ENCODE measurements around the gene LRP5.
"Not testable (repeated sequence)": the region's sequence is repeated elsewhere in the genome, so short reads cannot be mapped to it uniquely, and the experiment has no call there.

LRP5 gene

DNA sequence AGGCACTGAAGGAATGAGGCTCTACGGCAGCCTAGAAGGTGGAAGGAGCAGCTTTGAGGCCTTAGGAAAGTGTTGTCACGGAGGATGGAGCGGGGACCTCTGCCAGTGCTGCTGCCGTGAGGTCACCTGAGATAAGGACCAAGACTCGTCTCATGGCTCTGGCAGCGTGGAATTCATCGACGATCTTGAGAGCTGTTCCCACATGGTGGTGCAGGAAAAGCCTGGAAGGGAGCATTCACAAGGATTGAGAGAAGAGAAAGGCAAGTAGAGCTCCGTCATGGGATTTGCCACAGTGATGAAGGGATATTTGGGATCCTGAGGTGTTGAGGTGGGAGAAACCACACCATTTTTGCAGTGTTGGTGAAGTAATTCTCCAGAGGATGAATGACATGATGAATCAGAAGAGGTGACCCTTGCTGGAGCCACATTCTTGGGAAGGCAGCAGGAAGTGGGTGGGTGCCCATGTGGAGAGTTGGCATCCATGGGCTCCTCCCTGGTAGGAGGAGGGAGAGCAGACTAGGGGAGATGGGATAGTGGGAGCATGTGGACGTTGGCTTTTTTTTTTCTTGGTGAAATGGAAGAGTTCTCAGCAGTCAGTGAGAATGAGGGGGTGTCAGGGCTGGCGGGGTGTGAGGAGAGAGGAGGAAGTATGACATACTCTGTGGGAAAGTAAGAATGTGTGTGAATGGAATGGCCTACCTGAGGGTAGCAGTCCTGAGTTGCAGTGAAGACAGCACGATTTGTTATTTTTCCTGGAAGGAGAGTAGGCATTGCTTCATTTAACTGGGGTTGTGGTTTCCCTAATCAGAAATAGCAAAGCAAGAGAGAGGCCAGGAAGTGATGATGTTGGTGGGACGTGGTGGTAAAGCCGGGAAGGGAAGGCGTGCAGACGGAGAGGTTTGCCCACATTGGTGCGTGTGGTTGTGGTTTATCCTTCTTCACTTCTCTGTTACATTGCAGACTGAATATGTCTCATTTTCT lies 159.3 kb downstream of the LRP5 start:
- no peak for DNase-seq

DNA sequence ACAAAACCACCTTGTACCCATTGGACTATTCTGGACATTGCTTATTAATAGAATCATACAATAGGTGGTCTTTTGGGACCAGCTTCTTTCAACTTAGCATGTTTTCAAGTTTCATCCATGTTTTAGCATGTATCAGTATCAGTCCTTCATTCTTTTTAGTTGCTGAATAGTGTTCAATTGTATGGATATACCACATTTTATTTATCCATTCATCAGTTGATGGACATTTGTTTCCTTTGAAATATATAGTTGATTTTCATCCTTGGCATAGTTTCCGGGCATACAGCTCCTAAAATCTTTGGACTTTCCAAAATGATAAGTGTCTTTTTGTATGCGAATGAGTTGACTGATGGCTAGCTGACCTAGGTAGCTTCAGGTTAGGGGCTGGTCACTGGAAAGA lies 160.4 kb downstream of the LRP5 start:
- no peak for DNase-seq

DNA sequence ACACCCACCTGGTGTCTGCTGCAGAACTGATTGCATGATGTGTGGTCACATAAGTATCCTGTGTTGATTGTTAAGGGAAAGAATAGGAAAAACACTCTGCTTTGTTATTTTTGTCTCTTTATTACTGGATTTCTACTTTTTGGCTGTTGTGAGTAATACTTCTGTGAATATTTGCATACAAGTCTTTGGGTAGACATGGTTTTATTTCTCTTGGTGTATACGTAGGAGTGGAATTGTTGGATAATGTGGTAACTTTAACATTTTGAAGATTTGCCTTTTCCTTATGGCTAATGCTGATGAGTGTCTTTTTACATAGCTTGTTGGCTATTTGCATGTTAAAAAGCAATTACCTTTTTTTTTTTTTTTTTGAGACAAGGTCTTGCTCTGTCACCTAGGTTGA lies 161.3 kb downstream of the LRP5 start:
- DNase-seq: no peak

DNA sequence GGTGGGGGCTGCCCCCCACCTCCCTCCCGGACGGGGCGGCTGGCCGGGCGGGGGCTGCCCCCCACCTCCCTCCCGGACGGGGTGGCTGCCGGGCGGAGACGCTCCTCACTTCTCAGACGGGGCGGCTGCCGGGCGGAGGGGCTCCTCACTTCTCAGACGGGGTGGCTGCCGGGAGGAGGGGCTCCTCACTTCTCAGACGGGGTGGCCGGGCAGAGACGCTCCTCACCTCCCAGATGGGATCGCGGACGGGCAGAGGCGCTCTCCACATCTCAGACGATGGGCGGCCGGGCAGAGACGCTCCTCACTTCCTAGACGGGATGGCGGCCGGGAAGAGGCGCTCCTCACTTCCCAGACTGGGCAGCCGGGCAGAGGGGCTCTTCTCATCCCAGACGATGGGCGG lies 163.2 kb downstream of the LRP5 start:
- DNase-seq: not testable (repeated sequence)

DNA sequence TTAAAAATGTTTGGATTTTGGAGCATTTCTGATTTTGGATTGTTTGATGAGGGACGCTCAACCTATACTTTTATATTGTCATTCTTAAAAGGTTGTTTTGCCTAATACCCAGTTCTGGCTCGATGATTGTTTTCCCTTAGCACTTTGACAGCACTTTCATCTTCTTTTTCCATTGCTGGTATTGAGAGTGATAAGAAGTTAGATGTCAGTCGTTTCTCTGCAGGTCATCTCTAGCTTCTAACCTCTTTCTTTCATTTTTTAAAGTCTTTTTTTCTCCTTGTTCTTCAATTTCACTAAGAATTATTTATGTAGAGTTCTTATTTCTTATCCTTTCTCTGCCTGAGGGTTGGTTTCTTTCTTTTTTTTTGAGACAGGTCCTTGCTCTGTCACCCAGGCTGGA lies 167.0 kb downstream of the LRP5 start:
- no peak for DNase-seq

DNA sequence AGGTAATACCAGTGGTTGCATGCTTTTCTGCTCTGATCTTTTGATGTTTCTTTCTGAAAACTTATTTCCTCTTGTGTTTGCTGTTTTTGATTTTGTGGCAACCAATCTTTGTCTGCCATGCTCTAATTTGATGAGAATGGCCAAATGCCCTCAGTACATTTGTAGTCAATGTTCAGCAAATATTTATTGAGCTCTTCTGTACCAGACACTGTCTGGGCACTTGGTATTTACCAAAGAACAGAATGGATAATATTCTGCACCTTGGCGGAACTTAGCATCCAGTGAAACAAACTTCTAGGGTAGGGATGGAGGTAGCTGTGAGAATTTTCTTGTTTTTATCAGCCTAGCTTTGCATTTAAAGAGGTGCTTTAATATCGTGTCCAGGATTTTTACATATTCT lies 167.8 kb downstream of the LRP5 start:
- no peak for DNase-seq

DNA sequence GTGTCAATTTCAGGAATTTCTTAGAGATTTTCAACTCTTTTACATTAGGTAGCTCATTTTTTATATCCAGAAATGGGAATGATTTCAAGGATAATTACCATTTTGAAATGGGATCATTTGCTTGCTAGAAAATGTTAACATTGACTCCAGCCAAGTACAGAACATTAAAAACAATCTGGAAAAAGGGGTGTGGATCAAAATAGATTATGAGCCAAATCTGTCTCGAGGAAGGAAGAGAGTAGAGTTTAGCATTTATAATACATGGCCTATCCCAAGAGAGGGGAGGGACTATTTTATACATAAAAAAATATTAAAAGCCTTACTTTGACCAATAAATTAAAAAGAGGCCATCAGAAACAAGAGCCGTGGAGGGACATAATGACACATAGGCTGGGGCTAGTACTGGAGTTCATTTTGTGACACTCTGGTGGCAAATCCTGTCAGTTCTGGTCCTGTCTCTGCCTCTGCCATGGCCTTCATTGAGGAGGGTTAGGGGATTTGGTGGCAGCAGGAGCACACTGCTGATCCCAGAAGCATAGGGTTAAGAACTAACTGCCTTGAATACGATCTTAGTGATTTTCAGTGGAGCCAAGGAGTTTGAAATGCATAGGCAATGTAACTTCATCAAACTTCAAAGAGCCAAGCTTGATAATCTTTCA lies 168.6 kb downstream of the LRP5 start:
- DNase-seq: no peak

DNA sequence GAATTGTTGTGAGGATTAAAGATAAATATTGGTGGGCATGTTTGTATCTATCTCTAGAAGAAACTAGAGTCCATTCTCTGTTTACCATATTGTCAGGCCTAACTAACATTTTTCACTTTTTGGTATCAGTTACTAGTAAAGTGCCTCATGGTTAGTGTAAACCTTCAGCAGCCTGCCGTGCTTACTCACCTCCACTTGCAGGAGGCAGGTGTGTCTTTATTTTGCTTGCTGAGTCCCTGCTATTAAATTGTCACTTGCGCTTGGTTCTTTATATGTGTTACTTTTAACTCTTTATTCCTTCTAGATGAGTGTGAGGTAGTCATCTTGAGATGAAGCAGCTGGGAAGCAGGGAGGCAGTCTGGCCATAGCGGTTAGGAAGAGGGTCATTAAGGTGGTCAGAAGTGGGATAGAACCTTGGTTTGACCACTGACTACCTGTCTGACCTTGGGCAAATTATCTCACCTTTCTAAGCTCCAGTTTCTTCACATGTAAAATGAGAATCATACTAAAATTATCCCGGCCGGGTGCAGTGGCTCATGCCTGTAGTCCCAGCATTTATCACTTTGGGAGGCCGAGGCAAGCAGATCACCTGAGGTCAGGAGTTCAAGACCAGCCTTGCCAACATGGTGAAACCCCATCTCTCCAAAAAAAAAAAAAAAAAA lies 169.3 kb downstream of the LRP5 start:
- no peak for DNase-seq

DNA sequence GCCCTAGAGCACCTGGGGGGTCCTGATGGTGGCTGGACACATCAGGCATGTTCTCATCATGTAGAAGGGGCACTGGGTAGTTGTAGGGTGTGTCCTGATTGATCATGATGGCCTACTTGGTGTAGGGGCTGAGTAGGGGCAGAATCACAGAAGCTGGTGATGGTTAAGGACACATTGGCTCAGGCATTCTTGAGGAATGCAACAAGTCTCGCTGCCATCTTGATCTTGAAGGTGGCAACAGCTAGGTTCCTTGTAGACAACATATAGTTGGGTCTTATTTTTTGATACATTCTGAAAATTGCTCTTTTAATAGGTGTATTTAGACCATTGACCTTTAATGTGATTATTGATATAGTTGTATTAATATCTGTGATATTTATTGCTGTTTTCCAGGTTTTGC lies 176.2 kb downstream of the LRP5 start:
- DNase-seq: no peak

DNA sequence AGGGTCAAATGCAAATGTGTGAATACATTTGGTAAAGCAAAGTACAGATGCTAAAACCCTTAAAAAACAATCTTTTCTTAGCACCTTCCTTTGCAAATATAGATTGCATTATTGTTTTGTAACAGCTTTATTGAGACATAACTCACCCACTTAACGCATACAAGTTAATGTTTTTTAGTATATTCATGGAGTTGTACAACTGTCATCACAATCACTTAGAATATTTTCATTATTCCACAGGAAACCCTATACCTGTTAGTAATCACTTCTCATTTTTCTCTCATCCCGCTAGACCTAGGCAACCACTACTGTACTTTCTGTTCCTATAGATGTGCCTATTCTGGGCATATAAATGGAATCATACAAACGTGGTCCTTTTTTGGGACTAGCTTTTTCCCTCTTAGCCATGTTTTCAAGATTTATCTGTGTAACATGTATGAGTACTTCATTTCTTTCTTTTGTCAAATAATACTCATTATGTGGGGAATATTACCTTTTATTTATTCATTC lies 182.9 kb downstream of the LRP5 start:
- no peak for DNase-seq

DNA sequence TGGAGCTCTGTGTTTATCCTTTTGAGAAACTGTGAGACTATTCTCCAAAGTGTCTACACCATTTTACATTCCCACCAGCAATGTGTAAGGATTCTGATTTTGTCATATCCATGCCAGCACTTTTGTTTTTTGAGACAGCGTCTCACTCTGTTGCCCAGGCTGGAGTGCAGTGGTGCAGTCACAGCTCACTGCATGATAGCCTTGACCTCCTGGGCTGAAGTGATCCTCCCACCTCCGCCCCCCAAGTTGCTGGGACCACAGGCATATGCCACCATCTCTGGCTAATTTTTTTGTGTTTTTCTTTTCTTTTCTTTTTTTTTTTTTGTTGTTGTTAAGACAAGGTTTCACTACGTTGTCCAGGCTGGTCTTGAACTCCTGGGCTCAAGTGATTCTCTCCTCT lies 183.5 kb downstream of the LRP5 start:
- no peak for DNase-seq

DNA sequence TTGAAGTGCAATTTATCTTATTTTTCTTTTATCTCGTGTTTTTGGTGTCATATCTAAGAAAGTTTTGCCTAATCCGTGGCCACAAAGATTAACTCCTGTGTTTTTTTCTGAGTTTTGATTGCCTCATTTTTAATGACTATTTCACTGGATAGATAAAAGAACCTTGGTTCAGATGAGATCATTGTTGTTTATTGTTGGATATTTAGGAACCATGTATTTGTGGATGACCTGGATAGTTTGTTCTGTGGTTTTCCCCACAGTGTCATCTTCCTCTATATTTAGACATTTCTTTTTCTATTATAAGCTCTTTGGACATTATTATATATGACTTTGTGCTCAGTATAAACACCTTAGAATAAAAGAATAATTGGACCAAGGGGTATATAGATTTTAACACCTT lies 185.4 kb downstream of the LRP5 start:
- DNase-seq: no peak

DNA sequence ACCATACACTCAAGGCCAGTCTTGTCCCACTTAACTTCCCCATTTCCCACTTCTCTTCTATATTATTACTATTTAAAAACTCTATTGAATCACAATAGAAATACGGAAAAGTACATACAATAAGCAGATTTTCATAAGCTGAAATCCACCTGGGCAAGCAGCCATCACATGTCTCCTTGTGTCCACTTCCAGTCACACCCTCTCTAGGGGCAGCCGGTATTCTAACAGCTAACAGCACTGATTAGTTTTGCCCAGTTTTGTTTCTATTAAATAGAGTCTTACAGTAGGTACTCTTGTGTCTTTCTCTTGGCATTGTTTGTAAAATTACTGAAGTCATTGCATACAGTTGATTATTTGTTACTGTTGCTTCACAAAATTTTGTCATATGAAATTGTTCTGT lies 185.9 kb downstream of the LRP5 start:
- DNase-seq: no peak
